Measurements from ENCODE around the gene HACL1. TPM values are rescaled to one million over a fixed set of nuclear protein-coding genes. Genes with fewer than 3 reads are reported as not detected.

HACL1 gene
- total RNA-seq, 2 donors from 2014 or later, result 13.1 to 19.1 TPM

- intact Hi-C loops (cut with DNase I), result no loop called here
- H3K9me3 ChIP-seq, result no peaks in the 10 kb centered on the region
- no peaks in the 10 kb centered on the region for H3K36me3 ChIP-seq
- peak overlapping the region; percentile 85 for H3K27ac ChIP-seq
- no peaks in the 10 kb centered on the region for H3K27me3 ChIP-seq
- H3K9ac ChIP-seq (ENCODE audit: low read depth in 2 of 2, low read length in 2 of 2), result peak overlapping the region; percentile 69 to 81
- no peak for TF ChIP-seq CTCF (IDR thresholded peaks at IDR 0.05)
- DNase-seq, result no peak
- H3K4me1 ChIP-seq, result no peaks in the 10 kb centered on the region
- H3K4me3 ChIP-seq, result peak overlapping the region; percentile 82
These were observed 347 bp downstream of the HACL1 start for GRCh38 chr3:15601046-15601398.

GRCh38 chr3:15595955-15596354, 5.4 kb downstream of the HACL1 start:
- no peaks in the 10 kb centered on the region for H3K36me3 ChIP-seq
- intact Hi-C loops (cut with DNase I), result no loop called here

GRCh38 chr3:15592968-15593367, 8.4 kb downstream of the HACL1 start:
- Histone ChIP-seq H3K27me3 (no peaks in the 10 kb centered on the region), H3K9me3 (no peaks in the 10 kb centered on the region), H3K27ac (no peak overlapping the region), H3K36me3 (no peaks in the 10 kb centered on the region), H3K4me1 (no peaks in the 10 kb centered on the region), H3K4me3 (no peak overlapping the region), H3K9ac (ENCODE audit: low read depth in 2 of 2, low read length in 2 of 2) (no peak overlapping the region)
- intact Hi-C loops (cut with DNase I), result no loop called here
- no peak for TF ChIP-seq CTCF (IDR thresholded peaks at IDR 0.05)
- DNase-seq, result no peak

More at GRCh38 chr3:15595955-15596354, 5.4 kb downstream of the HACL1 start:
- H3K27me3 ChIP-seq, result no peaks in the 10 kb centered on the region
- H3K9ac ChIP-seq (ENCODE audit: low read depth in 2 of 2, low read length in 2 of 2), result no peak overlapping the region
- DNase-seq, result no peak
- H3K4me1 ChIP-seq, result no peaks in the 10 kb centered on the region
- H3K27ac ChIP-seq, result no peak overlapping the region
- H3K4me3 ChIP-seq, result no peak overlapping the region
- H3K9me3 ChIP-seq, result no peaks in the 10 kb centered on the region
- TF ChIP-seq CTCF (IDR thresholded peaks at IDR 0.05), result no peak

GRCh38 chr3:15591928-15592327, 9.4 kb downstream of the HACL1 start:
- H3K27ac ChIP-seq, result no peak overlapping the region
- no peaks in the 10 kb centered on the region for H3K4me1 ChIP-seq
- intact Hi-C loops (cut with DNase I), result no loop called here
- no peak for DNase-seq
- no peak overlapping the region for H3K9ac ChIP-seq (ENCODE audit: low read depth in 2 of 2, low read length in 2 of 2)
- no peaks in the 10 kb centered on the region for H3K36me3 ChIP-seq
- no peak for TF ChIP-seq CTCF (IDR thresholded peaks at IDR 0.05)
- no peak overlapping the region for H3K4me3 ChIP-seq
- H3K27me3 ChIP-seq, result no peaks in the 10 kb centered on the region
- H3K9me3 ChIP-seq, result no peaks in the 10 kb centered on the region

GRCh38 chr3:15591242-15591641, 10.1 kb downstream of the HACL1 start:
- no peaks in the 10 kb centered on the region for H3K4me1 ChIP-seq
- intact Hi-C loops (cut with DNase I), result no loop called here
- no peak for TF ChIP-seq CTCF (IDR thresholded peaks at IDR 0.05)
- no peaks in the 10 kb centered on the region for H3K36me3 ChIP-seq
- H3K9me3 ChIP-seq, result no peaks in the 10 kb centered on the region
- H3K27me3 ChIP-seq, result no peaks in the 10 kb centered on the region
- no peak for DNase-seq
- no peak overlapping the region for H3K4me3 ChIP-seq
- no peak overlapping the region for H3K9ac ChIP-seq (ENCODE audit: low read depth in 2 of 2, low read length in 2 of 2)
- no peak overlapping the region for H3K27ac ChIP-seq
